HL-60 (cell line): ENCODE data around the gene IQGAP2.

Source experiments
- DNase-seq, 2 experiments: peaks; one replicate each; pipeline ENCODE4 v3.0.0-alpha.2; 2010 to 2020; ENCODE audit warnings: low read depth in 1 of 2, low spot score in 1 of 2
- H3K27ac ChIP-seq: fragments of 250-450 bp; sonication (Bioruptor Pico); replicated peaks from 2 replicates; pipeline ENCODE4 v1.5.1; 2020; ENCODE audit warnings: mild to moderate bottlenecking, moderate library complexity
- H3K27me3 ChIP-seq: fragments of 250-450 bp; sonication (Bioruptor Pico); 2 replicates; pipeline ENCODE4 v1.5.1; 2021; ENCODE audit warnings: mild to moderate bottlenecking, moderate library complexity; ENCODE audit not compliant: insufficient read depth, poor library complexity, severe bottlenecking
- H3K4me3 ChIP-seq: replicated peaks from 2 replicates; pipeline ENCODE4 v1.5.1; 2011; ENCODE audit warnings: mild to moderate bottlenecking, control low read depth, low read length; ENCODE audit not compliant: insufficient read depth
- CTCF ChIP-seq: IDR thresholded peaks from one replicate; pipeline ENCODE4 v1.5.1; 2011; ENCODE audit warnings: low read length, control low read depth, inconsistent platforms; ENCODE audit not compliant: insufficient read depth
- GABPA ChIP-seq: IDR thresholded peaks from 2 replicates; pipeline ENCODE4 v1.6.1; 2012; ENCODE audit warnings: low read depth
- POLR2AphosphoS5 ChIP-seq: IDR thresholded peaks from 2 replicates; pipeline ENCODE4 v1.6.1; 2012; ENCODE audit warnings: low read depth
- REST ChIP-seq: IDR thresholded peaks from 2 replicates; pipeline ENCODE4 v1.6.1; 2012; ENCODE audit warnings: low read depth; ENCODE audit not compliant: insufficient replicate concordance
- SPI1 ChIP-seq: IDR thresholded peaks from 2 replicates; pipeline ENCODE4 v1.6.1; 2012; ENCODE audit warnings: low read depth, mild to moderate bottlenecking, borderline replicate concordance

IQGAP2 gene

GRCh38 chr5:76755779-76756637 is 352.9 kb downstream of the IQGAP2 start:
- Histone ChIP-seq H3K27me3 (no peaks in the 10 kb centered on the region), H3K27ac (no peak overlapping the region), H3K4me3 (no peak overlapping the region)
- DNase-seq = no peak
- no peak for TF ChIP-seq CTCF
- no peak for TF ChIP-seq POLR2AphosphoS5
- no peak for TF ChIP-seq GABPA
- no peak for TF ChIP-seq REST
- no peak for TF ChIP-seq SPI1

- no peak overlapping the region for H3K27ac ChIP-seq
- DNase-seq = no peak
- H3K27me3 ChIP-seq = no peaks in the 10 kb centered on the region
- H3K4me3 ChIP-seq = no peak overlapping the region
- TF ChIP-seq SPI1 = no peak
- TF ChIP-seq REST = no peak
- no peak for TF ChIP-seq POLR2AphosphoS5
- TF ChIP-seq CTCF = no peak
- no peak for TF ChIP-seq GABPA
Measured at GRCh38 chr5:76757049-76757448, 354.0 kb downstream of the IQGAP2 start.
